ENCODE results near the gene ZBTB14. TPM values are rescaled to one million over a fixed set of nuclear protein-coding genes. Genes with fewer than 3 reads are reported as not detected.
A peak's percentile ranks its signal among the peaks of the same experiment; 100 is the strongest.

The ZBTB14 gene
- 33.4 TPM for total RNA-seq

DNA sequence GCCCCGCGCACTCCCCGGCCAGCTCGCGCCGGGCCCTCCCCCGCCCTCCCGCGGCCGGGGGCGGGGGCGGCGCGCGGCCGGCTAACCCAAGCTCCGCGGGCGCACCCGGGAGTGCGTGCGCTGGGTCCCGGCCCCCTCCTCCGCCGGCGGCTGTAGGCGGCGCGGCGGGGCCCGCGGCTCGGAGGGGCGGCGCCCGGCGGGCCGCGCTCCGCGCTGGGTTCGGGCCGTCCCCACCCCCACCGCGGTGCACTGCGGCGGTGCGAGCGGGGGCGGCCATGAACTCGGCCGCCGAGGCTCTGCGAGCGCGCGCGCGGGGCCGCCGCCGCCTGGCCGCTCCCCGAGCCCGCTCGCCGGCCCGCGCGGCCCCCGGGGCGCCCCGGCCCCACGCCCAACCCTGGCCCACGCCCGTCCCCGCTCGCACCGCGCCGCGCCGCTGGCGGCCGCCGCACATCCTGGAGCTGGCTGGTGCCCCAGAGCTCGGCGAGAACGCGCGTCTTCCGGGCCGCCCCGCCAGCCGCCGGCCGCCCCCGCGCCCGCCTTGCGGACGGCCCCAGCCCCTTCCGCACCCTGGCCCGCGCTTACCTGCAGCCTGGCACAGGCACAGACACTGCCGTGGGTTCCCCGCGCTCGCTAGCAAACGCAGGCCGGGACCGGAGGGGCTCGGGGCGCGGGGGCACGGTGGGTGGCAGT lies at the start of gene ZBTB14:
Gene ZBTB14, minus strand, starts transcription at position 496 of the 690 bp plus-strand sequence. CDS start 2,480 bp downstream, outside the sequence.
- no peak for FAIRE-seq
- peak; percentile 76 to 88 for DNase-seq (ENCODE audit: low spot score in 2 of 2)

GRCh38 chr18:5339202-5339834 lies 43.8 kb upstream of the ZBTB14 start:
- FAIRE-seq: no peak
- no peak for DNase-seq (ENCODE audit: low spot score in 2 of 2)

GRCh38 chr18:5334456-5335075 lies 39.0 kb upstream of the ZBTB14 start:
- no peak for DNase-seq (ENCODE audit: low spot score in 2 of 2)

GRCh38 chr18:5318061-5318700 lies 22.7 kb upstream of the ZBTB14 start:
- no peak for FAIRE-seq
- no peak for DNase-seq (ENCODE audit: low spot score in 2 of 2)

More at GRCh38 chr18:5334456-5335075, 39.0 kb upstream of the ZBTB14 start:
- no peak for FAIRE-seq

- no peak for DNase-seq (ENCODE audit: low spot score in 2 of 2)
- FAIRE-seq: no peak
These were observed 21.7 kb upstream of the ZBTB14 start for GRCh38 chr18:5317186-5317585.

DNA sequence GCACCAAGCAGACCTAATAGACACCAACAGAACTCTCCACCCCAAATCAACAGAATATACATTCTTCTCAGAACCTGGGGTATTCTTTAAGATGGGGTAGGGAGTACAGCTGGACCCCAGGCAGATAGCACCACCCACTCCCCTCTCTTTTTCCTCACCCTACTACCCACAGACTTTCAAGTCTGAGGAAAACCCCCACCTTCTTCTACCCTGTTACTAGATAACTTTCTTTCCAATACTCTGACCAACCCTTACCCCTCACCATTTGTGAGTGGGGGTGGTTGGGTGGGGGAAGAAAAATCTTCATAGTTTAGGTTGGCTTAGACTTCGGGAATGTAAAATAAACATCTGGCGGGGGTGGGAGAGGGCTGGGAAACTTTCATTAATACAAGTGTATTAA lies 20.3 kb upstream of the ZBTB14 start:
- FAIRE-seq: no peak
- no peak for DNase-seq (ENCODE audit: low spot score in 2 of 2)

- DNase-seq (ENCODE audit: low spot score in 2 of 2): no peak
These were observed 15.9 kb upstream of the ZBTB14 start for GRCh38 chr18:5311301-5311989.

GRCh38 chr18:5309888-5310470 lies 14.5 kb upstream of the ZBTB14 start:
- FAIRE-seq: no peak
- no peak for DNase-seq (ENCODE audit: low spot score in 2 of 2)

More at GRCh38 chr18:5311301-5311989, 15.9 kb upstream of the ZBTB14 start:
- no peak for FAIRE-seq

- DNase-seq (ENCODE audit: low spot score in 2 of 2) (no peak), FAIRE-seq (no peak)
These were observed 10.3 kb upstream of the ZBTB14 start for GRCh38 chr18:5305835-5306234.

DNA sequence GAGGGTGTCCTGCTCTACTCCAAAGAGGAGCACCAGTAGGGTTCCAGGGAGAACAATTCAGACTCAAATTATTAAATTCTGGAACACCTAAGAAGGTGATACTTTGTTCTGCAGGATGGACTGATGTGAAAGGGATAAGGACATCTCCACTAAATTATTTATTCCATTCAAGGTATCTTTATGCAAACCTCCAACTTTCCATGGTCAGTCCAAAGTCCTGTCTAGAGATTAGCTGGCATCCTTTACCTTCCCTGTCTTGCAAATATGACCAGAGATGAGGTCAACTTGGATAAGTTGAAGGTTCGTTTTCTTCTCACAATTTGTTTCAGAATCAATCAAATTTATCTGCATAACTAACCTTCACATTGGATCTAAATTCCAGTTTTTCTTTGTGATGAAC lies 8.7 kb upstream of the ZBTB14 start:
- DNase-seq (ENCODE audit: low spot score in 2 of 2) (no peak), FAIRE-seq (no peak)

DNA sequence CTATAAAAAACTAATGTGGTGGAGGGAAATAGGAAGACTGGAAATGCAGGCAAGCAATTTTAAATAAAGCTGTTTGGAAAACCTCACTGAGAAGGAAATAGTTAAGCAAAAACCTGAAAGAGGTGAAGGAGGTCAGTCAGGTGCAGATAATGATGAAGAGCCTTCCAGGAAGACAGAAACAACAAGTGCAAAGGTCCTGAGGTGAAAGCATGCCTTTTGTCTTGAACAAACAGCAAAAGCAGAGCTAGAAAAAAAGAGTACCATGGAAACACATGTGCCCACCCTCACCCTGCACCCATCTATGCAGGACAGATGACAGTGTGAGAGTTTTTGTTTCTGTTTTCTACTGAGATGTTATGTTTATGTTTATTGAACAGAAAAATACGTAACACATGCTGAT lies 8.1 kb upstream of the ZBTB14 start:
- no peak for DNase-seq (ENCODE audit: low spot score in 2 of 2)
- no peak for FAIRE-seq

DNA sequence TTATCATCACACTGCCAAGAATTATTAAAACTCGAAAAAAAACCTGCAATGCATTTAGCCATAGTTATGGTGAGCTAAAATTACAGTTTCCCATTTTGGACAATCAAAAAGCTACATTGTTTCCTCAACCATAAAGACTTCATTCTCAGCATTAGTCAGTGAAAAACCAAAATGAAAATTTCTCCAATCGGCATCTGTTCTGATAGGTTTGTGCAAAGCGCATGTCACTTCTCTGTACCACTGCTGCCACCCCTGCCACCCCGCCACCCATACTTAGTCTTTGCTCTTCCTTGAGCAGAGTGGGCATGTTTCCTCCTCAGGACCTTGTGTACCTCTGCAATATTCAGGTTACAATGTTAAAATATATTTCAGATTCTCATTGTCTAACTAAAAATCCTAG lies 7.1 kb upstream of the ZBTB14 start:
- no peak for FAIRE-seq
- no peak for DNase-seq (ENCODE audit: low spot score in 2 of 2)

- FAIRE-seq: no peak
- DNase-seq (ENCODE audit: low spot score in 2 of 2): no peak
These were observed 5.0 kb upstream of the ZBTB14 start for GRCh38 chr18:5300476-5301010.

DNA sequence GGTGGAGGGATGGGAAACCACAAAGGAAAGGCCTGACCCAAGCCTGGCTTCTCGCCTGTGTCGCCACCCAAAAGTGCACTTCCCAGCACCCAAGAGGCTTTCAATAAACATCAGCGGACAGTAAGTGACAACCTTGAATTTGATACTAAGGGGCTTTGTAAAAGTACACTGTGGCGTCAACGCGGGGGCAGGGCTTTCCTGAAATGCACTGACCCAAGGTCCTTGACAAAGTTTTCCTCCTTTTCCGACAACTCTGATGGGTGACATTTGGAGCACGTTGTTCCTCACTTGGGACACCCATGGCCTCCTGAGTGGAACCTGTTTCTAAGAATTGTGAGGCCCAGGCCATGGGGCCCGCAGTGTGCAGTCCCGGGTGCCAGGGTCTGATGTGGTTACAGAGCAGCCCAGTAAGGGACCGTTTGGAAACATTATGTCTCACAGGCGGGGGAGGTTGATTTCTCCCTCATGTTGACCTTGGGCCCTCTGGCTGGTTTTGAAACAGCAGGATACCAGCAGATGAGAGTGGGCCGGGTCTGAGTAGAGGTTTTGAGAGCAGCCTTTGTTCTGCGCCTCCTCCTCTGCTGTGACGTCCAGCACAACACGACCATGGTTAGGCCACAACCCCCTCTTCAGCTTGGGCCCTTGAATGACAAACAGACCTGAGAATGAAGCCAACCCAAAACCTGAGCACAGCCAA lies 2.8 kb upstream of the ZBTB14 start:
- no peak for FAIRE-seq
- DNase-seq (ENCODE audit: low spot score in 2 of 2): no peak

- FAIRE-seq: no peak
- peak in 1 of 2 donors; percentile 9 for DNase-seq (ENCODE audit: low spot score in 2 of 2)
These were observed 2.1 kb upstream of the ZBTB14 start for GRCh38 chr18:5297597-5297996.

DNA sequence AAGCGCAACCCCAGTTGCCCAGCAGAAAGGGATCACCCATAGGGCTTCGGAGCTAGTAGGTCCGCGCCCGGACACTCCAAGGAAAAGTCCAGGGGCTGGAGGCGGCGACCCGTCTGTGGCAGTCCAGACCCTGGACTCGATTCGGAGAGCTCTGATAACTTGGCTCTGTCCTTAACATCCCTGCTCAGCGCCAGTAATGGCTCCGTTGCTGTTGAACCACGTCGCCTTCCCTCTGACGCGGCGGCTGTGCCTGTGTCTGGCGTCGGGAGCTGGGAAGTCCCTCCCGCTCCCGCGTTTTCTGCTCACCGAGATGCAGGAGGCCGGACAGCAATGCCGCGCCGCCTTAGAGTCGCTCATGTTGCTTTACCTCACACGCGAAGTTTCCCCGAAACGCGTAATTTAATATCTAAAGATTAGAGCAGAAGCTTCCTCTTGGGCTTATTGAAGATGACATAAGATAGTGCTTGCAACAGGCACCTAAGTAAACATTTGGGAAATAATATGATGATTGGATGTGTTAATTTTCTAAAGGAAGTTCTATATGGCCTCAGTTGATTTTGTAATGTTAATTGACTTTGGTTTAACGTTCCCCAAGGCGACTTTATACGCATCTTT lies 1.3 kb upstream of the ZBTB14 start:
- FAIRE-seq (no peak), DNase-seq (ENCODE audit: low spot score in 2 of 2) (peak; percentile 46 to 51)

GRCh38 chr18:5295981-5296705 lies 617 bp upstream of the ZBTB14 start:
- DNase-seq (ENCODE audit: low spot score in 2 of 2): peak; percentile 90 to 95
- FAIRE-seq: no peak

All from frontal cortex (tissue), 4 donors.